ENCODE data around the gene CDH18.

CDH18 gene

GRCh38 chr5:19713740-19714139, 274.3 kb downstream of the CDH18 start:
- H3K27me3 ChIP-seq (ENCODE audit: insufficient read depth, poor library complexity, severe bottlenecking), result no peaks in the 10 kb centered on the region
- DNase-seq (ENCODE audit: low read depth in 1 of 2, low spot score in 1 of 2), result no peak
- H3K27ac ChIP-seq (replicated peaks), result no peak overlapping the region
- H3K4me3 ChIP-seq (replicated peaks; ENCODE audit: insufficient read depth, low read length), result no peak overlapping the region
- no peak for TF ChIP-seq CTCF (IDR thresholded peaks at IDR 0.05; ENCODE audit: insufficient read depth, low read length)
- TF ChIP-seq POLR2AphosphoS5 (IDR thresholded peaks at IDR 0.05; ENCODE audit: low read depth), result no peak
- TF ChIP-seq GABPA (IDR thresholded peaks at IDR 0.05; ENCODE audit: low read depth), result no peak
- no peak for TF ChIP-seq SPI1 (IDR thresholded peaks at IDR 0.05; ENCODE audit: borderline replicate concordance, low read depth)
- no peak for TF ChIP-seq REST (IDR thresholded peaks at IDR 0.05; ENCODE audit: insufficient replicate concordance, low read depth)

- no peaks in the 10 kb centered on the region for H3K27me3 ChIP-seq (ENCODE audit: insufficient read depth, poor library complexity, severe bottlenecking)
- DNase-seq (ENCODE audit: low read depth in 1 of 2, low spot score in 1 of 2), result no peak
- H3K27ac ChIP-seq (replicated peaks), result no peak overlapping the region
- no peak overlapping the region for H3K4me3 ChIP-seq (replicated peaks; ENCODE audit: insufficient read depth, low read length)
- no peak for TF ChIP-seq GABPA (IDR thresholded peaks at IDR 0.05; ENCODE audit: low read depth)
These were observed 278.6 kb downstream of the CDH18 start for GRCh38 chr5:19709403-19709802.

- Histone ChIP-seq H3K4me3 (replicated peaks; ENCODE audit: insufficient read depth, low read length) (no peak overlapping the region), H3K27ac (replicated peaks) (no peak overlapping the region), H3K27me3 (ENCODE audit: insufficient read depth, poor library complexity, severe bottlenecking) (no peaks in the 10 kb centered on the region)
- TF ChIP-seq SPI1 (IDR thresholded peaks at IDR 0.05; ENCODE audit: borderline replicate concordance, low read depth), result no peak
- no peak for TF ChIP-seq REST (IDR thresholded peaks at IDR 0.05; ENCODE audit: insufficient replicate concordance, low read depth)
- no peak for TF ChIP-seq POLR2AphosphoS5 (IDR thresholded peaks at IDR 0.05; ENCODE audit: low read depth)
- no peak for TF ChIP-seq GABPA (IDR thresholded peaks at IDR 0.05; ENCODE audit: low read depth)
- TF ChIP-seq CTCF (IDR thresholded peaks at IDR 0.05; ENCODE audit: insufficient read depth, low read length), result no peak
- no peak for DNase-seq (ENCODE audit: low read depth in 1 of 2, low spot score in 1 of 2)
These were observed 281.2 kb downstream of the CDH18 start for GRCh38 chr5:19706776-19707175.

GRCh38 chr5:19701731-19702130, 286.3 kb downstream of the CDH18 start:
- DNase-seq (ENCODE audit: low read depth in 1 of 2, low spot score in 1 of 2), result no peak
- TF ChIP-seq REST (IDR thresholded peaks at IDR 0.05; ENCODE audit: insufficient replicate concordance, low read depth) (no peak), POLR2AphosphoS5 (IDR thresholded peaks at IDR 0.05; ENCODE audit: low read depth) (no peak), GABPA (IDR thresholded peaks at IDR 0.05; ENCODE audit: low read depth) (no peak), CTCF (IDR thresholded peaks at IDR 0.05; ENCODE audit: insufficient read depth, low read length) (no peak), SPI1 (IDR thresholded peaks at IDR 0.05; ENCODE audit: borderline replicate concordance, low read depth) (no peak)
- Histone ChIP-seq H3K27ac (replicated peaks) (no peak overlapping the region), H3K27me3 (ENCODE audit: insufficient read depth, poor library complexity, severe bottlenecking) (no peaks in the 10 kb centered on the region), H3K4me3 (replicated peaks; ENCODE audit: insufficient read depth, low read length) (no peak overlapping the region)

Data from HL-60 (cell line).